Thymus (tissue), 11 donors: ENCODE measurements around the gene ZNF618. TPM values are rescaled to one million over a fixed set of nuclear protein-coding genes. Genes with fewer than 3 reads are reported as not detected.

ENCODE experiments used
- DNase-seq, 9 donors: peaks; one replicate each; pipeline ENCODE4 v3.0.0-alpha.2; 2013; ENCODE audit warnings: low spot score in 9 of 9, low read depth in 6 of 9, missing footprints in 1 of 9
- H3K27ac ChIP-seq, 2 donors: one replicate each; pipeline ENCODE4 v1.5.1; 2013; ENCODE audit warnings: control low read depth in 1 of 2, low read depth in 1 of 2, low read length in 1 of 2, mild to moderate bottlenecking in 1 of 2, moderate library complexity in 1 of 2
- H3K27me3 ChIP-seq, 2 donors: one replicate each; pipeline ENCODE4 v1.5.1; 2013; ENCODE audit warnings: low read length in 1 of 2; ENCODE audit not compliant: control insufficient read depth in 2 of 2, insufficient read depth in 1 of 2
- H3K36me3 ChIP-seq, 2 donors: one replicate each; pipeline ENCODE4 v1.5.1; 2013; ENCODE audit warnings: low read length in 1 of 2, mild to moderate bottlenecking in 1 of 2, moderate library complexity in 1 of 2; ENCODE audit not compliant: control insufficient read depth in 2 of 2, insufficient read depth in 2 of 2
- H3K4me1 ChIP-seq, 2 donors: one replicate each; pipeline ENCODE4 v1.5.1; 2013; ENCODE audit warnings: low read length in 2 of 2; ENCODE audit not compliant: control insufficient read depth in 2 of 2, insufficient read depth in 2 of 2
- H3K4me3 ChIP-seq, 2 donors: one replicate each; pipeline ENCODE4 v1.5.1; 2013; ENCODE audit warnings: low read length in 2 of 2, control low read depth in 1 of 2, mild to moderate bottlenecking in 1 of 2
- H3K9me3 ChIP-seq, 2 donors: one replicate each; pipeline ENCODE4 v1.5.1; 2013; ENCODE audit warnings: low read length in 1 of 2, mild to moderate bottlenecking in 1 of 2; ENCODE audit not compliant: control insufficient read depth in 2 of 2, insufficient read depth in 1 of 2
- WGBS: extraction: QIAGEN DNeasy Blood & Tissue Kit; methylation state at CpG from one replicate; pipeline ENCODE4 v1.1.7; 2013; 5-methylcytosine and 5-hydroxymethylcytosine counted together
- polyA plus RNA-seq: library from polyadenylated mRNA; stranded (reverse); fragments of 200-250 nt; gene quantifications from one replicate; pipeline ENCODE4 v1.2.3, GENCODE V29; 2013
- total RNA-seq: library from RNA; stranded (reverse); fragments of 120-200 nt; gene quantifications from one replicate; pipeline ENCODE4 v1.2.4, GENCODE V29; 2013
- donor health status: healthy.

Gene ZNF618
- total and polyA plus RNA-seq, 2 donors, result 1.6 to 1.8 TPM

- no peaks in the 10 kb centered on the region for H3K9me3 ChIP-seq
- no peak overlapping the region for H3K27ac ChIP-seq
- 98% methylated on average over 8 of the region's 8 CpGs for WGBS
- peaks cover 0 to 9% of the 10 kb centered on the region in 2 donors for H3K36me3 ChIP-seq
- no peak overlapping the region for H3K4me3 ChIP-seq
- no peaks in the 10 kb centered on the region for H3K4me1 ChIP-seq
- H3K27me3 ChIP-seq, result no peaks in the 10 kb centered on the region
- no peak for DNase-seq
Observed at GRCh38 chr9:114053246-114054005, 177.3 kb downstream of the ZNF618 start.

- 93% methylated on average over 10 of the region's 10 CpGs for WGBS
Observed at GRCh38 chr9:114054191-114054690, 178.1 kb downstream of the ZNF618 start.

GRCh38 chr9:114055061-114055460 lies 179.0 kb downstream of the ZNF618 start:
- Histone ChIP-seq H3K36me3 (no peaks in the 10 kb centered on the region), H3K27ac (no peak overlapping the region), H3K9me3 (no peaks in the 10 kb centered on the region), H3K4me1 (no peaks in the 10 kb centered on the region), H3K4me3 (no peak overlapping the region), H3K27me3 (no peaks in the 10 kb centered on the region)
- DNase-seq, result no peak
- WGBS, result 98% methylated on average over 18 of the region's 18 CpGs

More at GRCh38 chr9:114054191-114054690, 178.1 kb downstream of the ZNF618 start:
- Histone ChIP-seq H3K4me1 (no peaks in the 10 kb centered on the region), H3K9me3 (no peaks in the 10 kb centered on the region), H3K27me3 (no peaks in the 10 kb centered on the region), H3K27ac (no peak overlapping the region), H3K36me3 (peaks cover 0 to 4% of the 10 kb centered on the region in 2 donors), H3K4me3 (no peak overlapping the region)
- no peak for DNase-seq

GRCh38 chr9:114055894-114056293 lies 179.8 kb downstream of the ZNF618 start:
- 95% methylated on average over 7 of the region's 7 CpGs for WGBS

GRCh38 chr9:114056527-114056926 lies 180.4 kb downstream of the ZNF618 start:
- H3K36me3 ChIP-seq, result no peaks in the 10 kb centered on the region
- H3K27me3 ChIP-seq, result no peaks in the 10 kb centered on the region
- DNase-seq, result no peak

More at GRCh38 chr9:114055894-114056293, 179.8 kb downstream of the ZNF618 start:
- Histone ChIP-seq H3K27ac (no peak overlapping the region), H3K27me3 (no peaks in the 10 kb centered on the region), H3K4me3 (no peak overlapping the region), H3K4me1 (no peaks in the 10 kb centered on the region), H3K36me3 (no peaks in the 10 kb centered on the region), H3K9me3 (no peaks in the 10 kb centered on the region)
- no peak for DNase-seq

DNA sequence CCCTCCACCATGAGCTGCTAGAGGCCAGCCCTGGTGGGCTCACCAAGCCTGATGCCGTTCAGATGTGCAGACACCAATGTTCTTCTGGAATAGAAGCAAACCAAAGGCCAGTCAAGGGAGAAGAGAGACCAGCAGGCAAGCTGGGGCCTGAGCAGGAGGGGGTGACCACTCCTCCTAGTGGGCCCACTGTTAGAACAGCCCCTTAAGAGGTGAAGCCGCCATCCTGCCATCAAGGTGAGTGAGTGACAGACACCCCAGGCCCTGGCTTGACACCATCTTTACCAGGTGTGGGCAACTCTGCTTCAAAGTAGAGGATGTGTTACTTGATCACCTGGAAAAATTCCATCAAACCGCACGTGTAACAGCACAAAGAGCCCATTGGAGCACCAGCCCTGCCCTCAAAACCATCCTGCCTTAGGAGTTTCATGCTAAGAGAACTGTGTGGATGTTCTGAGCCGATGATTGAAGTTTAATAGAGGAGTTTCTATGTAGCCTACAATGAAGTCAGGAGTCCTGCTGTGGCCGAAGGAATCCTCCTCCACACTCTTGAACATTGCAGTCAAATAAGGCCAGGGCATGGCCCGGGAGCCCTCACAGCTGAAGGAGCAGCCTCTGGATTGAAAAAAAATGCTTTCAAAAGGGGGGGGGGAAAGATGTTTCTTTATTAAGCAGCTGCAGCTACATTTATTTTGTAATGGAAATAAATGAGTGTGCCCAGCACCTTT lies 181.2 kb downstream of the ZNF618 start:
- Histone ChIP-seq H3K4me1 (no peaks in the 10 kb centered on the region), H3K27me3 (no peaks in the 10 kb centered on the region), H3K36me3 (no peaks in the 10 kb centered on the region), H3K4me3 (no peak overlapping the region), H3K27ac (no peak overlapping the region), H3K9me3 (no peaks in the 10 kb centered on the region)
- DNase-seq, result no peak
- 83% methylated on average over 7 of the region's 7 CpGs for WGBS

More at GRCh38 chr9:114056527-114056926, 180.4 kb downstream of the ZNF618 start:
- 96% methylated on average over 5 of the region's 5 CpGs for WGBS
- Histone ChIP-seq H3K4me1 (no peaks in the 10 kb centered on the region), H3K4me3 (no peak overlapping the region), H3K27ac (no peak overlapping the region), H3K9me3 (no peaks in the 10 kb centered on the region)

- Histone ChIP-seq H3K27ac (no peak overlapping the region), H3K27me3 (no peaks in the 10 kb centered on the region), H3K9me3 (no peaks in the 10 kb centered on the region), H3K36me3 (no peaks in the 10 kb centered on the region), H3K4me3 (no peak overlapping the region), H3K4me1 (no peaks in the 10 kb centered on the region)
- 82% methylated on average over 4 of the region's 4 CpGs for WGBS
- DNase-seq, result no peak
Observed at GRCh38 chr9:114058688-114059046, 182.6 kb downstream of the ZNF618 start.

DNA sequence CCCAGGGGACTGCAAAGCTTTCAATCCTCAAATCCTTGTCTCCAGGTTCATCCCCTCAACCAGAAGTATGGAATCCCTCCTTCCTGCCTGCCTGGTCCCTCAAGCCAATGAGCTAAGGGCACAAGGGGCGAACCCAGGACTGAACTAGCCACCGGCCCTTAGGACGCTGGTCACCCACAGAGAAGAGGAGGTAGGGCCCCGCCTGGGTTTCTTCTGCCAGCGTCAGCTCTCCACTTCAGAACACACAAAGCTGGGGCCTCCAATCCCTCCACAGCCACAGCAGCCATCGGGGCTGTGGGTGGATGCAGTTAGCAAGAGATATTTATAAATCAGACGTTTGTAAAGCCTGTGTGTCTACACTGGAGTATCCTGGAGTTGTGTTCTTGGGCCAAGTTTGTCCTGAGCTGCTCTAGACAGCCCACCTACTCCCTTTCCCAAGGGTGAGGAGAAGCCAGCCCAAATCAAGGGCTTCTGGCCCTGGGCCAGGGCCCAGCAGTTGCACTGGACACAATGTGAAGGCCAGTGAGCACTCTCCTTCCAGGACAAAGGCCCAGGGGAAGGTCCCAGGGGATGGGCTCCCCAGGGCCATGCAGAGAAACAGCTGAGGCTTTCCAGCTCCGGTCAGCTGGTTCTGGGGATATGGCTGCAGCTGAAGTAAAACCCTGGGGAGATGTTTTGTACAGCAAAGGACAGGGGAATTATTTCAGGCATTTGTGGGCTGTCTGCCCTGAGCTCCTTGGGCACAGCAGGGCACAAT lies 183.1 kb downstream of the ZNF618 start:
- Histone ChIP-seq H3K9me3 (no peaks in the 10 kb centered on the region), H3K4me3 (no peak overlapping the region), H3K4me1 (no peaks in the 10 kb centered on the region), H3K36me3 (no peaks in the 10 kb centered on the region), H3K27ac (no peak overlapping the region), H3K27me3 (no peaks in the 10 kb centered on the region)
- WGBS, result 84% methylated on average over 8 of the region's 8 CpGs
- no peak for DNase-seq

DNA sequence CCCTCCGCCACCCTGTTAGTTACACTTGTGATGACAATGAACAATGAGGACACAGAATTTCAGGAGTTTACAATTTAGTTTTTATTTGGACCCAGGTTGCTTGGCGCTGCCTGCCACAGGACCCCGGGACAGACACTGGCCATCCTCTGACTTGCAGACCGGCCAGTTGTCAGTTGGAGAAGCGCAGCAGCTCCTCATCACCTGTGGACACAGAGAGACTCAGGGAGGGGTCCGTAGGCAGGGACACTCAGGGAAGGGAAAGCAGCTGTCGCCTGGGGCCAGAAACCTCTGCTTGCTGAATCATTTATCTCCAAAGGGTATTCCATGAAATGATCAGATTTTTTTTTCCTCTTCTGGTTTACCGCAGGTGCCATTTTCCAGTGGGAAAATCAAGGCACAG lies 184.0 kb downstream of the ZNF618 start:
- H3K27ac ChIP-seq, result no peak overlapping the region
- WGBS, result 86% methylated on average over 8 of the region's 8 CpGs
- H3K9me3 ChIP-seq, result no peaks in the 10 kb centered on the region
- no peaks in the 10 kb centered on the region for H3K4me1 ChIP-seq
- H3K36me3 ChIP-seq, result no peaks in the 10 kb centered on the region
- DNase-seq, result no peak
- no peak overlapping the region for H3K4me3 ChIP-seq
- H3K27me3 ChIP-seq, result no peaks in the 10 kb centered on the region
